ENCODE data around the gene BRD7. TPM values are rescaled to one million over a fixed set of nuclear protein-coding genes. Genes with fewer than 3 reads are reported as not detected.
A peak's percentile ranks its signal among the peaks of the same experiment; 100 is the strongest.

Gene BRD7
- total and polyA plus RNA-seq, 2 of the 13 experiments (the other 11 are each of a cell fraction or from before 2014, with no cell fraction given), result 82.3 to 149 TPM

DNA sequence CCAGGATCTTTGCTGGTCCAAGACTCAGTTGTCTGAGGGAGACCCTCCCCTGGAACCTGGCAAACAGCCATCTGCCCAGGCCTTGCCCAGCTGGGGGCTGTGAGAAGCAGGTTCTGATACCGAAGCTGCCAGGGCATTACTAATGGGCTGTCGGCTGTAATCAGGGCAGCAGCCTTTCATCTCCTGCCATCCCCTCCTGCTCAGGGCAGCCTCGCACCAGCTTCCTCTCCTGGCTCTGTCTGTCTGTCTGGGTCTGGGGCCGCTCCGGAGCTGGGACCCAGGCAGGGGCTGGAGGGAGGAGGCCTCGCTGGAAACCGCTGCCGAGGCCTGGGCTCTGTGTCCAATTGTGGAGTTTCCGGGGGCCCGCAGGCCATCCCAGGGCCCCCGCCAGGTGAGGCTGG lies 21.6 kb upstream of the BRD7 start:
- H3K4me2 ChIP-seq (ENCODE audit: low read depth, low read length), result no peak overlapping the region
- no peaks in the 10 kb centered on the region for H3K79me2 ChIP-seq (ENCODE audit: insufficient read depth, low read length)
- no peaks in the 10 kb centered on the region for H3K36me3 ChIP-seq (replicated peaks in 1 of 2; ENCODE audit: control insufficient read depth in 1 of 2, insufficient read depth in 2 of 2, low read length in 2 of 2)
- H2AFZ ChIP-seq (ENCODE audit: low read length), result no peak overlapping the region
- H3K9ac ChIP-seq (ENCODE audit: insufficient read depth, low read depth, low read length), result no peak overlapping the region
- peaks cover 36% of the 10 kb centered on the region for H3K4me1 ChIP-seq (ENCODE audit: insufficient read depth, low read length)
- intact Hi-C loops (cut with micrococcal nuclease; ENCODE audit: unreplicated experiment) (no loop called here), in situ Hi-C loops (cut with HindIII; ENCODE audit: extremely low pct_ligation_motif_present, low pct_unique_long_range_greater_than_20kb) (no loop called here)
- POLR2A ChIA-PET, result interaction anchor here (1.1 kb wide), 1 partner anchor 158 kb away, joined by 3 read pairs; the partner anchor contains the start of gene NKD1
- H3K27me3 ChIP-seq (ENCODE audit: control insufficient read depth in 1 of 2, insufficient read depth in 2 of 2, low read length in 2 of 2), result peaks cover 2 to 13% of the 10 kb centered on the region in 2 experiments; a peak in 4 of 5 replicates
- no peak overlapping the region for H3K4me3 ChIP-seq (replicated peaks in 1 of 3; ENCODE audit: insufficient read depth in 1 of 3, low read depth in 2 of 3, low read length in 3 of 3)
- ATAC-seq (peak; percentile 37), DNase-seq (ENCODE audit: low spot score) (no peak), FAIRE-seq (no peak)
- no peaks in the 10 kb centered on the region for H3K9me3 ChIP-seq (ENCODE audit: low read length)
- H4K20me1 ChIP-seq (ENCODE audit: insufficient read depth, low read length), result no peaks in the 10 kb centered on the region
- TF ChIP-seq GTF3A (CRISPR knock-in tag; conservative IDR thresholded peaks at IDR 0.05) (no peak), NR1H2 (CRISPR knock-in tag; IDR thresholded peaks at IDR 0.05; ENCODE audit: borderline replicate concordance, low read depth) (no peak), NFE2L2 (IDR thresholded peaks at IDR 0.05; ENCODE audit: low read length) (no peak), SMARCE1 (IDR thresholded peaks at IDR 0.05; ENCODE audit: borderline replicate concordance) (no peak), ZNF781 (CRISPR knock-in tag; IDR thresholded peaks at IDR 0.05; ENCODE audit: borderline replicate concordance, not compliant biosample characterization) (no peak), ZNF883 (CRISPR knock-in tag; IDR thresholded peaks at IDR 0.05; ENCODE audit: not compliant biosample characterization) (peak; percentile 24), ZNF383 (CRISPR knock-in tag; IDR thresholded peaks at IDR 0.05; ENCODE audit: borderline replicate concordance) (no peak)
- TF ChIP-seq, protein P1, sequence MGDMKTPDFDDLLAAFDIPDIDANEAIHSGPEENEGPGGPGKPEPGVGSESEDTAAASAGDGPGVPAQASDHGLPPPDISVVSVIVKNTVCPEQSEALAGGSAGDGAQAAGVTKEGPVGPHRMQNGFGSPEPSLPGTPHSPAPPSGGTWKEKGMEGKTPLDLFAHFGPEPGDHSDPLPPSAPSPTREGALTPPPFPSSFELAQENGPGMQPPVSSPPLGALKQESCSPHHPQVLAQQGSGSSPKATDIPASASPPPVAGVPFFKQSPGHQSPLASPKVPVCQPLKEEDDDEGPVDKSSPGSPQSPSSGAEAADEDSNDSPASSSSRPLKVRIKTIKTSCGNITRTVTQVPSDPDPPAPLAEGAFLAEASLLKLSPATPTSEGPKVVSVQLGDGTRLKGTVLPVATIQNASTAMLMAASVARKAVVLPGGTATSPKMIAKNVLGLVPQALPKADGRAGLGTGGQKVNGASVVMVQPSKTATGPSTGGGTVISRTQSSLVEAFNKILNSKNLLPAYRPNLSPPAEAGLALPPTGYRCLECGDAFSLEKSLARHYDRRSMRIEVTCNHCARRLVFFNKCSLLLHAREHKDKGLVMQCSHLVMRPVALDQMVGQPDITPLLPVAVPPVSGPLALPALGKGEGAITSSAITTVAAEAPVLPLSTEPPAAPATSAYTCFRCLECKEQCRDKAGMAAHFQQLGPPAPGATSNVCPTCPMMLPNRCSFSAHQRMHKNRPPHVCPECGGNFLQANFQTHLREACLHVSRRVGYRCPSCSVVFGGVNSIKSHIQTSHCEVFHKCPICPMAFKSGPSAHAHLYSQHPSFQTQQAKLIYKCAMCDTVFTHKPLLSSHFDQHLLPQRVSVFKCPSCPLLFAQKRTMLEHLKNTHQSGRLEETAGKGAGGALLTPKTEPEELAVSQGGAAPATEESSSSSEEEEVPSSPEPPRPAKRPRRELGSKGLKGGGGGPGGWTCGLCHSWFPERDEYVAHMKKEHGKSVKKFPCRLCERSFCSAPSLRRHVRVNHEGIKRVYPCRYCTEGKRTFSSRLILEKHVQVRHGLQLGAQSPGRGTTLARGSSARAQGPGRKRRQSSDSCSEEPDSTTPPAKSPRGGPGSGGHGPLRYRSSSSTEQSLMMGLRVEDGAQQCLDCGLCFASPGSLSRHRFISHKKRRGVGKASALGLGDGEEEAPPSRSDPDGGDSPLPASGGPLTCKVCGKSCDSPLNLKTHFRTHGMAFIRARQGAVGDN (CRISPR knock-in tag; IDR thresholded peaks at IDR 0.05), result peak; percentile 50
- TF ChIP-seq, protein P2, sequence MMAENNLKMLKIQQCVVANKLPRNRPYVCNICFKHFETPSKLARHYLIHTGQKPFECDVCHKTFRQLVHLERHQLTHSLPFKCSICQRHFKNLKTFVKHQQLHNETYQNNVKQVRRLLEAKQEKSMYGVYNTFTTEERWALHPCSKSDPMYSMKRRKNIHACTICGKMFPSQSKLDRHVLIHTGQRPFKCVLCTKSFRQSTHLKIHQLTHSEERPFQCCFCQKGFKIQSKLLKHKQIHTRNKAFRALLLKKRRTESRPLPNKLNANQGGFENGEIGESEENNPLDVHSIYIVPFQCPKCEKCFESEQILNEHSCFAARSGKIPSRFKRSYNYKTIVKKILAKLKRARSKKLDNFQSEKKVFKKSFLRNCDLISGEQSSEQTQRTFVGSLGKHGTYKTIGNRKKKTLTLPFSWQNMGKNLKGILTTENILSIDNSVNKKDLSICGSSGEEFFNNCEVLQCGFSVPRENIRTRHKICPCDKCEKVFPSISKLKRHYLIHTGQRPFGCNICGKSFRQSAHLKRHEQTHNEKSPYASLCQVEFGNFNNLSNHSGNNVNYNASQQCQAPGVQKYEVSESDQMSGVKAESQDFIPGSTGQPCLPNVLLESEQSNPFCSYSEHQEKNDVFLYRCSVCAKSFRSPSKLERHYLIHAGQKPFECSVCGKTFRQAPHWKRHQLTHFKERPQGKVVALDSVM (CRISPR knock-in tag; IDR thresholded peaks at IDR 0.05), result no peak
- WGBS (ENCODE audit: low lambda C conversion rate), result 76% methylated on average over 5 of the region's 11 CpGs
- H3K27ac ChIP-seq (ENCODE audit: extremely low read length, insufficient read depth, low read length), result no peak overlapping the region
- CTCF ChIA-PET (ENCODE audit: low intra/inter-chr PET ratio, low total read pairs), result no interaction called here
- BruUV-seq (replicated peaks), result no TSS peak

Measured in HepG2 (cell line).